SHP77 (cell line): Measurements from ENCODE around the gene ZMYND8.
"Not testable (repeated sequence)": the region's sequence is repeated elsewhere in the genome, so short reads cannot be mapped to it uniquely, and the experiment has no call there.

Experiments used
- DNase-seq, 2 experiments: peaks; one replicate each; lab custom pipeline; 2025; lab: John Stamatoyannopoulos, UW

The ZMYND8 gene

DNA sequence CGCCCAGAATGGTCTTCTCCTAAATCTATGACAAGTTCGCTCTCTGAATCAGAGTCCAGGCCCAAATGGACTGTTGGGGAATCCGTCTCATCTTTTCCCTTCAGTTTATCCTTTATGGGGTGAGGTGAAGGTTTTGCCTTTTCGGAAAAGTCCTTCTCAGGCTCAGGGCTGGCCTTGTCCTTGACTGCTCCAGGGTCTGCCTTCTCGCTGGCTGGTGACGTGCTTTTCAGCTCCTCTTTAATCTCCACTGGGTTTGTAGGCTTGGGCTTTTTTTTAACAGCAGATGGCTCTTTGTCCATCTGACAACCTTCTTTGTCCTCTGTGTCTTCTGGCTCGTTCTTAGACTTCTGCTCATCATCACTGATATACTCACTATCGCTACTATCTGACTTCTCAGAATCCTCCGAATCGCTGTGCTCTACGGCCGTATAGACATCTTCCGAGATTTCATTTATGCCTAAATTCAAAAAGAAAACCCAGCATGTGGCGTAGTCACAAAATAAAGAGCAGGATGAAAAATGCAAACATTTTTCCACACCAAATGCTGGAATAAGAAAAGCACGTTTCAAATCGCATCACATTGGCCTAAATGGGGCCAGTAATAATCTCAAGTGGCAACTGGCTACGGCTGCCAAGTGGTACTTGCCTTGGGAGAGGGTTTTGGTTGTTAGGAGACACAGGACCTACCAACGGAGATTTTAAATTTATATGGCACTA lies 110.3 kb downstream of the ZMYND8 start:
- no peak for DNase-seq

GRCh38 chr20:47245166-47245565 lies 111.3 kb downstream of the ZMYND8 start:
- not testable (repeated sequence) for DNase-seq

- no peak for DNase-seq
Observed at GRCh38 chr20:47244451-47244850, 112.0 kb downstream of the ZMYND8 start.

DNA sequence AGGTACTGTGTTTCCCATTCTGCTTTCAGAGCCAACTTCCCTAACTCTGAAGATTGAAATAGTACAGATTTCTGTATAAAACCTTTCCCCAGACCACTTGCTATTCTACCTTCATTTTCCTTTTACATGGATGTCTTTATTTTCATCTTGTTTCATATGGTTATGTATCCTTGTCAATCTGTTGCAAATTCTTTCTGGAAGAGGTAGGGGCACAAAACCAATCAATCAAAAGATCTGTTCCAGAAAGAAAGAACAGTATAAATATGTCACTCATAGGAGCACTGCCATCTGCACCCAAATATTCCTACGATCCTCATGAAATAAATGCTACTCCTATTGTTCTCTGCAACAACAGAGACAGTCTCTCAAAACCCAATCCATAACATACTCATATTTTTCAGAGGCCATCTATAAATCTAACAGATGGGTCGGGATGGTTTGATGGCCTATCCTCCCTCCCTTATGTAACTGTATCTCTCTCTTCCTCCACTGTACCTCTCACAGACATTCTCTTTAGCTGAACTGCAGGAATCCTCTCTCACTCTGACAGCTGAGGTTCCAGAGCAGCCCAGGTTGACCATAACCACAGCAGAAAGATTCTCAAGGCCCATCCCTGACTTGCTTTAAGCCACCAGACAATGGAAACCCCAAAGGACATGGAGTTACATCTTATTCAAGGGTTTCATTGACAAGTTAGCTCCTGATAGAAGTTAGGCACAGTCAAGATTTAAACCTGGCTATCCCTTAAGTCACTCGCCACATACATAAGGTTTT lies 112.8 kb downstream of the ZMYND8 start:
- DNase-seq: no peak

- no peak for DNase-seq
Observed at GRCh38 chr20:47243003-47243402, 113.5 kb downstream of the ZMYND8 start.

GRCh38 chr20:47241345-47241781 lies 115.1 kb downstream of the ZMYND8 start:
- DNase-seq: no peak

DNA sequence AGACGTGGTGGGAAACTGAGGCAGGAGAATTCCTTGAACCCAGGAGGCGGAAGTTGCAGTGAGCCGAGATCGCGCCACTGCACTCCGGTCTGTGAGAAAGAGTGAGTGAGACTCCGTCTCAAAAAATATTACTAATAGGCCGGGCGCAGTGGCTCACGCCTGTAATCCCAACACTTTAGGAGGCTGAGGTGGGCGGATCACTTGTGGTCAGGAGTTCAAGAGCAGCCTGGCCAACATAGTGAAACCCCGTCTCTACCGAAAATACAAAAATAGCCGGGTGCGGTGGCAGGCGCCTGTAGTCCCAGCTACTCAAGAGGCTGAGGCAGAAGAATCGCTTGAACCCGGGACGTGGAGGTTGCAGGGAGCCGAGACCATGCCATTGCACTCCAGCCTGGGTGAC lies 116.4 kb downstream of the ZMYND8 start:
- not testable (repeated sequence) for DNase-seq

DNA sequence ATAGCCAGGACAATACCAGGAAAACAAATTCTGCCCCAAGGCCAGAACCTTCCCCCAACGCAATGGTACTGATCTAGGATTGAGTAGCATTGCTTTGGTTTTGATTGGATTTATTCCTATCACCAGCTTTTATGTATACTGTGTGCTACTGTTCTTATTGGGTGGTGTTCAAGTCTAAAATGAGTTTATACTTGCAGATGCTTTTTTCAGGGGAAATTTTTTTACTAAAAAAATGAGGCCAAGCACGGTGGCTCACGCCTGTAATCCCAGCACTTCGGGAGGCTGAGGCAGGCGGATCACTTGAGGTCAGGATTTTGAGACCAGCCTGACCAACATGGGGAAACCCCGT lies 116.8 kb downstream of the ZMYND8 start:
- no peak for DNase-seq

- DNase-seq: no peak
Observed at GRCh38 chr20:47238780-47239718, 117.5 kb downstream of the ZMYND8 start.

DNA sequence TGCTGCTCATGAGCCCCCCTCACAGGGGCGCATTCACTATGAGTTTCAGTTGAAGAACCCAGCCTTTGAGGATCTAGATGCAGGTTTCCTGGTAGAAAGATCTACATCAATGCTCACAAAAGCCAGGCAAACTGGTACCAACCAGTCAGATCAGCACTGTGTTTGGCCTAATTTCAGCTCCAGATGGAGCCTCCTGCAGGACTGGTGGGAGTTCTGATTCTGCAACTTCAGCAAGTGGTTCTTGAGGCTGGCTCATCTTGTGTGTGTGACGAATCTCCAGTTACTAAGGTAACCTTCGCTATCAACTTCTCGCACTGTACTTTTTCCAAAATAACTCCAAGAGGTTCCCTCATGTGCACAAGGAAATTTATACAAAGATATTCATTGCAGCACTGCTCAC lies 118.8 kb downstream of the ZMYND8 start:
- DNase-seq: no peak

DNA sequence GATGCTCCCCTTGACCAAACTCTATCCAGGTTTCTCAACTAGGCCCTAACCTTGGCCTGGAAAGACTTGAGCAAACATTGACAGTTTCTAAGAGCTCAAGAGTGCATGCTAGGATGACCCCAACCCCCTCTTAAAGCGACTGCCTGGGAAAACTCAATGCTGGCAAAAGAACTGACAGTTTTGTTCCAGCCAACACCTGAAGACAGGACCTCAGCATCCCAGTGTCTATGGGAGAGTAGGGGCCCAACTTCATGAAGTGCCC lies 119.9 kb downstream of the ZMYND8 start:
- DNase-seq: no peak

GRCh38 chr20:47235853-47236638 lies 120.5 kb downstream of the ZMYND8 start:
- DNase-seq: no peak

- DNase-seq: no peak
Observed at GRCh38 chr20:47235111-47235510, 121.4 kb downstream of the ZMYND8 start.

GRCh38 chr20:47233333-47234188 lies 122.9 kb downstream of the ZMYND8 start:
- DNase-seq: no peak

GRCh38 chr20:47232518-47232917 lies 124.0 kb downstream of the ZMYND8 start:
- no peak for DNase-seq

- DNase-seq: no peak
Observed at GRCh38 chr20:47231382-47232039, 125.0 kb downstream of the ZMYND8 start.

DNA sequence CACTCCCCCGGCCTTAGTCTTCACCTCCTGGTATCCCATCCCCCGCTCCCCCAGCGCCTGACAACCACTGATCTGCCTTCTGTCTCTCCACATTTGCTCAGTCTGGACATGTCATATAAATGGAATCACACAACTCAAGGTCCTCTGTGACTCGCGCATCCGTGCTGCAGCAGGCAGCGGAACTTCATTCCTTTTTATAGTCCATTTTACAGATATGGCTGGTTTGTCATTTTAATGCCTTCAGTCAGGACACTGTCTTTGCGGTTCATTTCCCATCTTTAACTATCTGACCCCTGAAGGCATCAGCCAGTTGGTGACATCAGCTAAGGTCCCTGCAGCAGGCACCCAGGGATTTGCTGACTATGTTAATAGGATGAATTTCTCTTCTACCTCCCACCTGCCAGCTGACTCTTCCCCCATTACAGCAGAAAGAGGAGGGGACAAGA lies 125.7 kb downstream of the ZMYND8 start:
- no peak for DNase-seq

- no peak for DNase-seq
Observed at GRCh38 chr20:47228654-47229053, 127.8 kb downstream of the ZMYND8 start.

GRCh38 chr20:47227576-47227975 lies 128.9 kb downstream of the ZMYND8 start:
- DNase-seq: no peak

DNA sequence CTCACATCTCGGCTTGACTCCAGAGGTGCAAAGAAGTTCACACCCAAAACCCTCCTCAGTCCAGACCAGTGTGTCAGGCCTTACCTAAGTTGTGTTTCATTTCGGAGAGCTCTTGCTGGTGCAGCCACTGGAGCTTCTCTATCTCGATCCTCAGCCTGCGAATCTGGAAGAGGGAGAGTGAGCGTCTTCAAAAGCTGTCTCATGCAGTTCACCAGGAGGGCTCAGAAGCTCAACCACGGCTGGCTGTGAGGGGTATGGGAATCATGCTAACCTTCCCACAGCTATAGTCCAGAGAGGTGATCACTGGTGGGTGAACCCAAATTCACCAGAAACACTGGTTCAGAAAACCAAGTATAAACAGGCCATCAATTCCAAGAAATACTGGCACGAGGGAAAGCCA lies 129.4 kb downstream of the ZMYND8 start:
- no peak for DNase-seq
